Measurements from ENCODE around the gene RASGRF1. TPM values are rescaled to one million over a fixed set of nuclear protein-coding genes. Genes with fewer than 3 reads are reported as not detected.
A peak's percentile ranks its signal among the peaks of the same experiment; 100 is the strongest.

The RASGRF1 gene
- total RNA-seq, 1 donor from 2014 or later = not detected

DNA sequence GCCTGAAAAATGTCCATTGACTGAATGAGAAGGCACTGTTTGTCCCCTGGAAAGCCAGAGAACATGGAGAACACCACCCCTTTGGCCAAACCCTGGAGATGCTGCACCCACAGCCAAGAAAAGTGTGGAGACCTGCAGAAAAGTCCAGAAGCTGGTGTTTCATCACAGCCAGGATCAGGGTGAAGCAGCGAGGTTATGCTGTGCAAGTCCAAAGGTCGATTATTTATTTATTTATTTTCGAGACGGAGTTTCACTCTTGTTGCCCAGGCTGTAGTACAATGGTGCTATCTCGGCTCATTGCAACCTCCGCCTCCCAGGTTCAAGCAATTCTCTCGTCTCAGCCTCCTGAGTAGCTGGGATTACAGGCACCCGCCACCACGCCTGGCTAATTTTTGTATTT lies 140.2 kb downstream of the RASGRF1 start:
- no peaks in the 10 kb centered on the region for H3K9me3 Mint-ChIP-seq (ENCODE audit: unreplicated experiment)
- H3K36me3 Mint-ChIP-seq (ENCODE audit: low read depth, unreplicated experiment) = no peaks in the 10 kb centered on the region
- TF ChIP-seq, protein P1, sequence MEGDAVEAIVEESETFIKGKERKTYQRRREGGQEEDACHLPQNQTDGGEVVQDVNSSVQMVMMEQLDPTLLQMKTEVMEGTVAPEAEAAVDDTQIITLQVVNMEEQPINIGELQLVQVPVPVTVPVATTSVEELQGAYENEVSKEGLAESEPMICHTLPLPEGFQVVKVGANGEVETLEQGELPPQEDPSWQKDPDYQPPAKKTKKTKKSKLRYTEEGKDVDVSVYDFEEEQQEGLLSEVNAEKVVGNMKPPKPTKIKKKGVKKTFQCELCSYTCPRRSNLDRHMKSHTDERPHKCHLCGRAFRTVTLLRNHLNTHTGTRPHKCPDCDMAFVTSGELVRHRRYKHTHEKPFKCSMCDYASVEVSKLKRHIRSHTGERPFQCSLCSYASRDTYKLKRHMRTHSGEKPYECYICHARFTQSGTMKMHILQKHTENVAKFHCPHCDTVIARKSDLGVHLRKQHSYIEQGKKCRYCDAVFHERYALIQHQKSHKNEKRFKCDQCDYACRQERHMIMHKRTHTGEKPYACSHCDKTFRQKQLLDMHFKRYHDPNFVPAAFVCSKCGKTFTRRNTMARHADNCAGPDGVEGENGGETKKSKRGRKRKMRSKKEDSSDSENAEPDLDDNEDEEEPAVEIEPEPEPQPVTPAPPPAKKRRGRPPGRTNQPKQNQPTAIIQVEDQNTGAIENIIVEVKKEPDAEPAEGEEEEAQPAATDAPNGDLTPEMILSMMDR (IDR thresholded peaks at IDR 0.05; ENCODE audit: unreplicated experiment) = no peak
- H3K4me1 Mint-ChIP-seq (ENCODE audit: unreplicated experiment) = peaks cover 10% of the 10 kb centered on the region
- H3K27me3 Mint-ChIP-seq (ENCODE audit: unreplicated experiment) = peaks cover 11% of the 10 kb centered on the region
- no peak overlapping the region for H3K27ac Mint-ChIP-seq (ENCODE audit: unreplicated experiment)
- no peak overlapping the region for H3K4me3 Mint-ChIP-seq (ENCODE audit: unreplicated experiment)
- DNase-seq (ENCODE audit: low spot score) = no peak

GRCh38 chr15:78949461-78949860 lies 141.1 kb downstream of the RASGRF1 start:
- no peak overlapping the region for H3K4me3 Mint-ChIP-seq (ENCODE audit: unreplicated experiment)
- DNase-seq (ENCODE audit: low spot score) = no peak
- TF ChIP-seq, protein P1 (IDR thresholded peaks at IDR 0.05; ENCODE audit: unreplicated experiment) = no peak
- H3K27ac Mint-ChIP-seq (ENCODE audit: unreplicated experiment) = no peak overlapping the region
- H3K9me3 Mint-ChIP-seq (ENCODE audit: unreplicated experiment) = no peaks in the 10 kb centered on the region
- H3K36me3 Mint-ChIP-seq (ENCODE audit: low read depth, unreplicated experiment) = no peaks in the 10 kb centered on the region
- peaks cover 10% of the 10 kb centered on the region for H3K4me1 Mint-ChIP-seq (ENCODE audit: unreplicated experiment)
- peaks cover 11% of the 10 kb centered on the region for H3K27me3 Mint-ChIP-seq (ENCODE audit: unreplicated experiment)

DNA sequence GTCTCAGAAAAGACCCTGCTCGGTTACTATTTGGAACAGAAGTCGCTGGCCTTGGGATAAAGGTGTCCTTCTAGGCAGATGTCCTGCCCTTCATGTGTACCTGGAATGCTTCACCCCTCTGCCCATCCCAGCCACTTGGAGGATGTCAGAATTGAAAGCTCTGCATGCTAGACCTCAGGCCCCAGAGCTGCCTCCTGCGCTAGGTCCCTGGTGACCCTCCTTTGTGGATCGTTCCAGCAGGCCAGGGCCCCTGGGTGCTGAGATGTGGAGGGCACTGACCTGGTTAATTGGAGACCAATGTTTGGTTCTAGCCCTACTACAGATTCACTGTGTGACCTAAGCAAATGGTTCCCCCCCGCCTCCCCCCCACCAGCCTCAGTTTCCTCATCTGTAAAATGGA lies 143.1 kb downstream of the RASGRF1 start:
- Mint-ChIP-seq H3K27me3 (ENCODE audit: unreplicated experiment) (peaks cover 7% of the 10 kb centered on the region), H3K27ac (ENCODE audit: unreplicated experiment) (no peak overlapping the region), H3K9me3 (ENCODE audit: unreplicated experiment) (no peaks in the 10 kb centered on the region), H3K36me3 (ENCODE audit: low read depth, unreplicated experiment) (no peaks in the 10 kb centered on the region), H3K4me1 (ENCODE audit: unreplicated experiment) (peaks cover 10% of the 10 kb centered on the region), H3K4me3 (ENCODE audit: unreplicated experiment) (no peak overlapping the region)
- TF ChIP-seq, protein P1 (IDR thresholded peaks at IDR 0.05; ENCODE audit: unreplicated experiment) = no peak
- DNase-seq (ENCODE audit: low spot score) = no peak

GRCh38 chr15:78946493-78946892 lies 144.1 kb downstream of the RASGRF1 start:
- H3K36me3 Mint-ChIP-seq (ENCODE audit: low read depth, unreplicated experiment) = no peaks in the 10 kb centered on the region
- H3K27ac Mint-ChIP-seq (ENCODE audit: unreplicated experiment) = no peak overlapping the region
- TF ChIP-seq, protein P1 (IDR thresholded peaks at IDR 0.05; ENCODE audit: unreplicated experiment) = no peak
- no peaks in the 10 kb centered on the region for H3K9me3 Mint-ChIP-seq (ENCODE audit: unreplicated experiment)
- no peak for DNase-seq (ENCODE audit: low spot score)
- peaks cover 7% of the 10 kb centered on the region for H3K27me3 Mint-ChIP-seq (ENCODE audit: unreplicated experiment)
- H3K4me1 Mint-ChIP-seq (ENCODE audit: unreplicated experiment) = peaks cover 6% of the 10 kb centered on the region
- H3K4me3 Mint-ChIP-seq (ENCODE audit: unreplicated experiment) = no peak overlapping the region

- H3K9me3 Mint-ChIP-seq (ENCODE audit: unreplicated experiment) = no peaks in the 10 kb centered on the region
- no peaks in the 10 kb centered on the region for H3K36me3 Mint-ChIP-seq (ENCODE audit: low read depth, unreplicated experiment)
- H3K27me3 Mint-ChIP-seq (ENCODE audit: unreplicated experiment) = peaks cover 7% of the 10 kb centered on the region
- no peak within 1 kb of the TSS for H3K4me3 Mint-ChIP-seq (ENCODE audit: unreplicated experiment)
- H3K27ac Mint-ChIP-seq (ENCODE audit: unreplicated experiment) = no peak within 1 kb of the TSS
- TF ChIP-seq, protein P1 (IDR thresholded peaks at IDR 0.05; ENCODE audit: unreplicated experiment) = no peak
- peak; percentile 52 for DNase-seq (ENCODE audit: low spot score)
- no peaks in the 10 kb centered on the region for H3K4me1 Mint-ChIP-seq (ENCODE audit: unreplicated experiment)
Observed at GRCh38 chr15:78944669-78945407, 145.7 kb downstream of the RASGRF1 start, which contains the start of gene CTSH. Gene CTSH (minus strand): TSS chr15:78945046. CDS start chr15:78944981, 65 bp downstream.
